RCC 7860 (cell line): ENCODE data around the gene IWS1.
A peak's percentile ranks its signal among the peaks of the same experiment; 100 is the strongest.
"Not testable (repeated sequence)": the region's sequence is repeated elsewhere in the genome, so short reads cannot be mapped to it uniquely, and the experiment has no call there.

Source experiments
- DNase-seq: peaks from one replicate; pipeline ENCODE4 v3.0.0-alpha.2; 2015; ENCODE audit warnings: low spot score
- FAIRE-seq: peaks from 2 replicates; lab custom pipeline; 2012; peaks lifted over from hg19 to GRCh38; lab: Jason Lieb, UNC

The IWS1 gene

DNA sequence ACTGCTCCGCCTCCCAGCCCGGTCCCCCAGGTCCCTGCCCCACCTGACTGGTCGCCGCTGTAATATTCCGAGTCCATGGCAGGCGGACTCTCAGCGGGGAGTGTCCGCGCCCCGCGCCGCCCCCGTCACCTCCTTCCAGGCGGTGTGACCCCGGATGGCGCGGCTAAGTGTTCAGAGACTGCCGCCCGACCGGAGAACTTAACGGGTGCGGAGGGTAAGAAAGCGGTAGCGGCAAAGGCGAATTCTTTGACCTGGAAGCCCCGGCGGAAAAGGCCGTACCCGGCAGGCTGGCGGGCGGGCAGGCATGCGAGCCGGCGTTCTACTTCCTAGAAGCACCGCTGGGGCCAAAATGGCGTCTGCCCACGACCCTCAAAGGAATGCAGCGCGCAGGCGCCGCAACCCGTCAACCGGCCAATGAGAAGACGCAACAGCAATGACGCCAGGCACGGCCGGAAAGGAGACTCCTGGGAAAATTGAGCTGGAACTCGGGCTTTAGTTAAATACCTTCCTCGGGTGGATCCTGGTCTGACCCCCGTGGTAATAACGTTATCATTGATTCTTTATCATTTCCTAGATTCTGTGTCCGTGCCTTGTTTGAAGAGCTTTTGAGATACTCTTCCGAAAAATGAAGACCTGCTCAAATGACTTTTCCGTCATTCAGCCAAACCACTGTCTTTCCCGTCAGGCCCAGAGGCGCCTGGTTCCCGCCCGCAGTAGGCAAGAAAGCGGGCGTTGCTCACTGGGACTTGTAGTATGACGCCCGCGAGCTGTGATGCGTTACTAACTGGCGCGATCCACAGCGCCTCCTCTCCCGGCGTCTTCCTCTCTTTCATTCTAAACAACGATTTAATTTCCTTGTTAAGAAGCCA, at the start of gene IWS1:
IWS1 (minus strand) TSS at position 358 of the 869 bp plus-strand sequence; CDS start at position 77, 281 bp downstream.
- DNase-seq = peak; percentile 87
- peak; percentile 74 for FAIRE-seq

DNA sequence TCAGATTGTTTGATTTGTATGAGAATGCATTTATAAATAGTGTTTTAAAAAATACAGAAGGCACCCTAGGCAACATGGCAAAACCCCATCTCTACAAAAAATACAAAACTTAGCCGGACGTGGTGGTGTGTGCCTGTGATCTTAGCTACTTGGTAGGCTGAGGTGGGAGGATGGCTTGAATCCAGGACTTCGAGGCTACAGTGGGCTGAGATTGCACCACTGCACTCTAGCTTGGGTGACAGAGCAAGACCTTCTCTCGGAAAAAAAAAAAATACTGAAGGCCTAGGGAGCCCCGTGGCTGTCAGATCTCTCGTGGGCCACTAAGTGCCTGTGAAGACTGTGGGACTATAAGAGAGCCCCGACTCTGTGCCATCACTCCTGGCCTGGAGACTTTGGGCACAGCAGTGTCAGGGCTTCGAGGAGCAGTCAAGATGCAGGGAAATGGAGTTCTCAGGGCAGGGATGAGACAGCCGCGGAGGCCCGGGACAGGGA, 49.7 kb upstream of the IWS1 start:
- DNase-seq = no peak
- FAIRE-seq = no peak

DNA sequence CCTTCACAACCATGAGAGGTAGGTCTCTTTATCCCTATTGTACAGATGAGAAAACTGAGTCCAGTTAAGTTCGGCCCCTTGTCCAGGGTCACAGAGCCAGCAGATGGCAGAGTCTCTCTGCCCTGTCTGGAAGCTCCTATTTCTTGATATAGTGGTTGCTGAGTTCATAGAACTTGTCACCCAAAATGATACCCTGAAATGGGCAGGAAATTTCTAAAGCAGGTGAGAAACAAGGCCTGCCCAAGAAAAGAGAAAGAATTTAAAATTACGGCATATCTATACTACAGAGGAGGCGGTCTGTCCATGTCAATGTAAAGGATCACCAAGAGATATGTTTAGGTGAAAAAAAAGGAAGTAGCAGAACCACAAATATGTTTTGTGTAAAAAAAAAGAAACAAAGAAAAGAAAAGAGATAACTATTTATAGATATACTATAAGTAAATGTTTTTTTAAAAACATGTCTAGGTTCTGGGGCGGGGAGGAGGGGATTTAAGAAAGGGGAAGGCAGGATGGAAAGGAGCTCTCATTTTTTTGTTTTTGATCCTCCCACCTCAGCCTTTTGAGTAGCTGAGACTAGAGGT, 49.0 kb upstream of the IWS1 start:
- FAIRE-seq (no peak), DNase-seq (no peak)

DNA sequence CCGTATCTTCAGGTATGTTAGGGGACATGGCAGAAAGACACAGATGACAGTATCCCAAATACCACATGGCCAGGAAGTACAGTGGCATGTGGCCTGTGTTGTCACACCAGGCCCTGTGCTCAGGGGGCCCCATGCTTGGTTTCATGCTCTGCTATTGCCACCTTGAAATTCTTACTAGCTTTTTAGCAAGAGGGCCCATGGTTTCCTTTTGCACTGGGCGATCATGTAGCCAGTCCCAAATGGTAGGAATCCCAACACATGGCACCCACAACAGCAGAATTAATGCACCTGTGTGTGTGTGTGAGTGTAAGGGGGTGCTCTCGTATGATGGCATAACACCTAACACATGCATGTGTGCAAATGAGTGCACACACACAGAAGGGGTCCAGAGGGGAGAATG, 48.4 kb upstream of the IWS1 start:
- DNase-seq = no peak
- no peak for FAIRE-seq

DNA sequence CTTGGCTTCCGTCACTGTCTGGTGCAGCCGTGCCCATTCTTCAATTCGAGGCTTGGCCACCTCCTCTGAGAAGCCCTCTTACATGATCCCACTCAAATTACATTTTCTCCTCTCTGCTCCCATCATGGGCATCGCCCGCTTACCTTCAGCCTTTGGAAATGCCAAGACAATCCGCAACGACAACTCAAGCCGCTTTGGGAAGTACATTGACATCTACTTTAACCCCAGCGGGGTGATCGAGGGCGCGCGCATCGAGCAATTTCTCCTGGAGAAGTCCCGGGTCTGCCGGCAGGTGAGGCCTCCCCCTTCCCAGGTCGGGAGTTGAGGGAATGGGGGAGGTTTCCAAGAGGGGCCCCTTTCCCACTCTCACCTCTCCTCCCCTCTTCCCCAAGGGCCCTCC, 47.5 kb upstream of the IWS1 start:
- FAIRE-seq = no peak

DNA sequence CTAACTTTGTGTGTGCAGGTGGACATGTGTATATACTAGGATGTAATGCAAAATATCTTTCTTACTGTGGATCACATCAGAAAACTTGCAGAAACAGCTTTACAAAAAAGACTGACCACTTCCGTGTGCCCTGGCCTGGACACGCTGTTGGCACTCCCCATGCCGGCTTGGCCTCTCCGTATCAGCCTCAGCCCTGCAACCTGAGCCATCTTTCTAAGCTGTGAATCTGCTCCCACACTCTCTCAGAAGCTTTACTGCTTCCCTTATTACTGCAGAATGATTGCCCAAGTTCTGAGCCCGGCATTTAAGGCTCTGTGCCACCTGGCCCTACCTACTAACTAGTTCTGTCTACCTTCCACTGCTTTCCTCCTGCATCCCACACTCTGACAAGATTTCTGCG, 47.0 kb upstream of the IWS1 start:
- DNase-seq (no peak), FAIRE-seq (no peak)

More for the DNA sequence above, 47.5 kb upstream of the IWS1 start:
- no peak for DNase-seq

DNA sequence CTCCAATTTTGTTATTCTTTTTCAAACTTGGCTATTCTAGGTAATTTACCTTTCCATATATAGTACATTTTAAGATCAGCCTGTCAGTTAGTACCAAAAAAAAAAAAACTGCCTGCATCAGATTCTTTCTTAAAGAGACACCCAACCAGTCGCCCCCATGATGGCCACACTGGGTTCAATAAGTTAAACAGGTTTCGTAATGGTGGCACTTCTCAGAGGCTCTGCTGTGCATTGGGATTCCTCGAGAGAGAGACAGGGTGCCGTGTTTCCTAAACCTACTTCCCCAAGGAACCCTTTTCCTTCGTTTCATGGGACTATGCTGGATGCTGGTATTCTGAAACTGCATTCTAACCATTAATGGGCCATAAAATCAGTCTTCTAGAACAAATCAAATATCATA, 46.6 kb upstream of the IWS1 start:
- no peak for FAIRE-seq

DNA sequence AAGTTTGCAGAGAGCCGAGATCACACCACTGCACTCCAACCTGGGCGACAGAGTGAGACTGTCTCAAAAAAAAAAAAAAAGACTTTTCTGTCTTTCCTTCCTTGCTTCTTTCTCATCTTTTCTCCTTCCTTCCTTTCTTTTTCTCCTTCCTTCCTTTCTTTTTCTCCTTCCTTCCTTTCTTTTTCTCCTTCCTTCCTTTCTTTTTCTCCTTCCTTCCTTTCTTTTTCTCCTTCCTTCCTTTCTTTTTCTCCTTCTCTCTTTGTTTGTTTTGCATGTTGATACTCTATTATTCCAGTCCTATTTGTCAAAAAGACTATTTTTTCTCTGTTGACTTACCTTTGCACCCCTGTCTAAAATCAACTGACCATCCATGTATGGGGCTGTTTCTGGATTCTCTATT, 46.1 kb upstream of the IWS1 start:
- not testable (repeated sequence) for DNase-seq, FAIRE-seq

More for the DNA sequence above, 46.6 kb upstream of the IWS1 start:
- no peak for DNase-seq

DNA sequence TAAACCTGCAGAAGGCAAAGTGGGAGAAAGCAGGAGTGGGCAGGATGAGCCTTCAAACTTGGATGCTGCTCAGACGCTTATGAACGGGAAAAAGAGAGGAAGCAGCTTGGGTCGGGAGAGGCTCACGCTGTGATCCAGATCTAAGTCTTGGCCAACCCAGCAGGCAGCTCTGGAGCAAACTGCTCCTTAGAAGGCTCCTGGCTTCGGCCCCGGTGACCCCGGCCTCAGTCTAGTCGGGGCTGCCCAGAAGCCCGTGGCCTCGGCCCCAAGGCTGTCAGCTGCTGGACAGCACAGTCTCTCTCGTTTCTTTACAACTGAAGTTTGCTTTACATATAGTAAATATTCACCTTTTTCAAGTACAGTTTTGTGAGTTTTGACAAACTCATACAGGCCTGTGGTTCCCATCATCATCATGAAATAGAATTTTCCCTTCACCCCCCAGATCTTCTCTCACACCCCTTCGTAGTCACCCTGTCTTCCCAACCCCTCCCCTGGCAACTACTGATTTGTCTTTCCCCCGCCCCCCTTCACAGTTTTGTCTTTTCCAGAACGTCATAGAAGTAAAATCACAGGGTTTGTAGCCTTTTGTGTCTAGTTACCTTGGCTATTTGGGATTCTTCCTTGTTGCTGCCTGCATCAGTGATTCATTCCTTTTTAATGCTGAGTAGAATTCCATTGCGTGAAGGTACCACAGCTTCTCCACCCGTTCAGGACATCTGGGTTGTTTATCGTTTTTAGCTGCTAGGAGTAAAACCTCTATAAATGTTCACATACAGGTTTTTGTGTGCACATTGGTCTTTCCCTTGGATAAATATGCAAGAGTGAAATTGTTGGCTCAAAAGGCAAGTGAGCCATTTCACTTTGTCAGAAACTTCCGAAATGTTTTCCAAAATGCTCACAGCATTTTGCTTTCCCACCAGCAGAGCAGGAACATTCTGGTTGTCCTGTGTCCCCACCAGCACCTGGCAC, 44.3 kb upstream of the IWS1 start:
- no peak for FAIRE-seq
- DNase-seq = no peak

DNA sequence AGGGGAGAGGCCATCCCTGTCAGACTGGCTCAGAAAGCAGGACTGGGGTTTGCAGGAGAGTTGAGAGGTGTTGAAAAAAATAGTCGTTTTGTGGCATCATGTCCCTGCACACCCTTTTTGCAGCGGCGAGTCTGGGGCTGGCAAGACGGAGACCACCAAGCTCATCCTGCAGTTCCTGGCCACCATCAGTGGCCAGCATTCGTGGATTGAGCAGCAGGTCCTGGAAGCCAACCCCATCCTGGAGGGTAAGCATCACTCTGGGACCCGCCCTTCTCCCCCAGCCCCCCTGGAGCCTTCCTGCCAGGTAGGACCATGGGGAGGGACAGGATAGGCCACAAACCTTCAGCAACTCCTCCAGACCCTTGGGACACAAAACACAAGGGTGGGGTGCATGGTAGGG, 43.4 kb upstream of the IWS1 start:
- DNase-seq (no peak), FAIRE-seq (no peak)

DNA sequence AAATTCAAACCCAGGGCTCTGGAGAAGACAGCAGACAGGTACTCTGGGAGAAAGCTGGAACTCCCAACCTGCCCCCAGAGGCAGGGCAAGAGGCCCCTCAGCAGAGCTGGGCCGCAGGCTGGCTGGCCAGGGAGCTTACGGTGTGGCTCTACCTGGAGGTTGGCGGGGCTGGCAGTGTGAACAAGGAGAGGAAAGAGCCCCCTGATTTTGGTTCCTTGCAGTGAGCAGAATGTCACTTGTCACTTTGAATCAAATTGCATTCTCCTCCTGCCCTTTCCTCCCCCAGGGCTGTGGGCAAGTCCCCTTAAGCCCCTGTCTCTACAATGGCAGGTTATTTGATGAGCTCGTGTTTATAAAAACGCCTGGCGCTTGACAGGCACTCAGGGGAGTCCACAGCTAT, 41.8 kb upstream of the IWS1 start:
- no peak for DNase-seq
- no peak for FAIRE-seq

DNA sequence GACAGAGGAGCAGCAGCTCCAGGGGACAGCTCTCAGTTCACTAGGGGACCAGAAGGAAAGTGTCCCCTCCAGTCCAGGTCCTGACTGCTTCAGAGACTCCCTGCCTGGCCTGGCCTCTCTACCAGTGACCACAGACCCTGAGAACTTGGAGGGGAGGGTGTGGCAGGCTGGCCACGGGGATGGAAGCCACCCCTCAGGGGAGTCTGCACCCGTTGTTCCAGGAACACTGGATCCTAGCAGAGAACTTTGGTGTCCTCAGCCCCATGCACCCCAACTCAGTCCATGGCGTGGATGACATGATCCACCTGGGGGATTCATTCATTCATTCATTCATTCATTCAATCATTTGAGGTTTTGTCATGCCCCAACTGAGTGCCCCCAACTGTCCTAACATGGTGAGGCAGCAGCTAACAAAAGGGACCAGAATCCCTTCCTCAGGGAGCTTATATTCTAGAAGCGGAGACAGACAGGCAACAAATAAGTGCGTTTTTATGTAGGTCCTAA, 41.1 kb upstream of the IWS1 start:
- DNase-seq (no peak), FAIRE-seq (no peak)

DNA sequence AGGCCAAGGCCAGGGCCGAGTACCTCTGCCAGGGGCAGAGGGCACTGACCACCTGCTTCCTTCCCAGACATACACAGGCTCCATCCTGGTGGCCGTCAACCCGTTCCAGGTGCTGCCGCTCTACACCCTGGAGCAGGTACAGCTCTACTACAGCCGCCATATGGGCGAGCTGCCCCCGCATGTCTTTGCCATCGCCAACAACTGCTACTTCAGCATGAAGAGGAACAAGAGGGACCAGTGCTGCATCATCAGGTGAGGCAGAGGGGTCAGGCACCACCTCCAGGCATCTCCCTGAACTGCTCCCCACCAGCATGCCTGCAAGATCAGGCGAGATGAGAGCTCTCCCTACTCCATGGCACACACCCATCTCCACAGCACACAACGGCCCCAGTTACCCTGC, 40.3 kb upstream of the IWS1 start:
- no peak for FAIRE-seq
- no peak for DNase-seq

DNA sequence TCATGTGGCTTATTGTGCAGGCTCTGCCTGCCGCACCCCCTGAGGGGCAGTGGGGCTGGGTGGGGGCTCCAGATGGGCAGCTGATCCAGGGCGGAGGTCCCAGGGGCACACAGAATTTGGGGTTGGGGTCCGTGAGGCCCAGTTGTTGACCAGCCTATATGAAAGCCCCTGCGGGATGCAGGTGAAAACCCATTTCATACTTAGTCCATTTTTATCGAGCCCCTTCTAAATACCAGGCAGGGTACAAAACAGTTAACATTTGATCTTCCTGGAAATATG, 39.8 kb upstream of the IWS1 start:
- DNase-seq (no peak), FAIRE-seq (no peak)

DNA sequence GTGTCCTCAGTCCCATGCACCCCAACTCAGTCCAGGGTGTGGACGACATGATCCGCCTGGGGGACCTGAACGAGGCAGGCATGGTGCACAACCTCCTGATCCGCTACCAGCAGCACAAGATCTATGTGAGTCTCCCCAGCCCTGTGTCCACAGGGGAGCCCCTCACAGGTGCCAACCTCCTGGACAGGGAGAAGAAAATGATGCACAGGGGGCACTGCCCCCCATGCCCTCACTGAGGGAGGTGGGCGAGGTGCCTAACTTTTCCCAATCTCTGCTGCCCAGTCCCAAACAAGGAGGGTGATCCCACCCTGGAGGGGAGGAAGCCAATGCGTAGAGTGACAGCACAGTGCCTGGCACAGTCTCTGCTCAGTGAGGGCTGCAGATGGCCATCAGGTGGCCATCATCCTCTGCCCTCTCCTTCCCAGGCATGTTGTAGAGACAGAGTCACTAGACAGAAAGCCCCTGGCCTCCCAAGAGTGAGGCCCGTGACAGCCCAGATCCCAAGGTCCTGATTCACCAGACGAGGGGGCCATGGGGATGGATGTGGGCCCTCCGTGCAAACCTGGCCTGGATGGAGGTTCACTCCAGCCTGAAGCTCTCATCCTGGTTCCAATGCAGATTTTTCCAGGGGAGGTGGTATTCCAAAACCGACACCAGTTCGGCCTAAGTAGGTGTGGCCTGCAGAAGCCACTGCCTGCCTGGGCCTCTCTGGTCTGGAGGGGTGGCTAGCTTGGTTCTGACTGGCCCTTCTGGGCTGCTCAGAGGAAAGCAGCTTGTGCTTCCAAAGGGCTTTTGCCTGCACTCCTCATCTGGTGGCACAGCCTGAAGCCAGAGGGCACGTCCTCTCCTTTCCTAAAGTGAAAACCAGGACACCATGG, 39.2 kb upstream of the IWS1 start:
- no peak for DNase-seq
- no peak for FAIRE-seq

DNA sequence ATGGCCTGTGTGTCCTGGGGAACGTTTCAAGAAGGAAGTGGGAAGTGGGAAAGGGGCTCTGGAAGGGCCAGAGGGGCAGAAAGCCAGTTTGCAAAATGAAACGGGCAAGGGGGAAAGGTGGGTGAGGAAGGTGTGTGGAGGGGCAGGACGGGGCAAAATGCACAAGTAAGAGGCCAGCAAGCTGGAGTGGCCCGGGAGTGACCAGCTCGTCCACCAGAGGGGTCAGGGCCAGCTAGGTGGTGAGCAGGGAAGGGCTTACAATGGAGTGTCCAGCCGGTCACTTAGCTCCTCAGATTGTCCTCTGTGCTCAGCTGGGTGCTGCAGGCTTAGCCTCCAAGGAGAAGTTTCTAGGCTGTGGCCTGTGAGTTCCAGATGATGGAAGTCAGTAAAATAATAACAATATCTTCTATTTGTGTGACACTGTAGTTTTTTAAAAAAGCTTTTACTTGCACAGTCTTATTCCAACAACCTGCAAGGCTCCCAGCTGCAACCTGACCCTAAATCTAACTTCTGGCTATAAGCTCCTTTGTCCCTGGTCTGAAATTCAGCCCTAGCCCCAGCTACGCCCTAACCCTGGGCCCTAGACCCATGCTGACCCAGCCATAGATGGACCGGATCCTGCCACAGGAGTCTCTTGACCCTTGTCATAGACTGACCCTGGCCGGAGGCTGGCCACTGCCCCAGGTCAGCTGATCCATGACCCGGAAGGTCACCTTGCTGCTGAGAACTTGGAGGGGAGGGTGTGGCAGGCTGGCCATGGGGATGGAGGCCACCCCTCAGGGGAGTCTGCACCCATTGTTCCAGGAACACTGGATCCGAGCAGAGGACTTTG, 38.4 kb upstream of the IWS1 start:
- DNase-seq = no peak
- FAIRE-seq = no peak

DNA sequence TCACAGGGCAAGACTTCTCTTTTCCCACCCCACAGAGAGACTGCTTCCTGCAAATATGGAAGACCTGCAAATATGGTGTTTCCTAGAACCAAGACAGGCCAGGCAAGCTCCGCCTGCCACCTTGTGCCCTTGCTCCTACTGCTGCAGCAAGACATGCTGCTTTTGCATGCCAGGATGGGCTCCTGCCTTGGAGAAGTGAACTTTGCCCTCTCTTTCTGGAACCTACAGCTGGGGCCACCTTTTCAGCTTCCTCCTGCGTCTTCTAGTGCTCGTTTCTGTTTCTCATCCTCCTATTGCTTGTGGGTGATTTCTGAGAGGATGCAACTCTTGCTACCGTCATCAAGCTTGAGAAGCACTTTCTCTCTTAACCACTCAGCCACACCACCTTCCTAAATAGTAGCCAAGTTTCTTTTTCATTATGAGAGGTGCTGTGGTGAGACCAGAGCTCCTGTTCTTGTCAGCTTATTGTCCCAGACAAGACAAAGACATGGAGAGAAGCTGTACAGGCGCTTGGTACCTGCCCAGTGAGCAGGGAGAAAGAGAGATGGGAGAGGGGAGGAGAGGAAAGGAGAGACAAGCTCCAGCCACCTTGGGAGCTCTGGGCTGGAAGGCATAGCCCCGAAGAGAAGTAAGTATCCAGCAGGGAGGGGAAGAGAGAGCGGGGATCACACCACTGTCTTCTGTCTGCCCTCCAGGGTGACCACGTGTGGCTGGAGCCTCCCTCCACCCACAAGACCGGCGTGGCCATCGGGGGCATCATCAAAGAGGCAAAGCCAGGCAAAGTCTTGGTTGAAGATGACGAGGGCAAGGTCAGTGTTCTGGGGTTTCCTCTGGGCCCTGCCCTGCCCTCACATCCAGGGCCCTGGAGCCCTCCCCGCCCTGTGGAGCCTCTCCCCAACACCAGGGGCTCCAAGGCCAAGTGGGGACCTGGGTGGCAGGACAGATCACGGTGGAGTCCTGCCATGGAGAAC, 37.5 kb upstream of the IWS1 start:
- FAIRE-seq = no peak
- no peak for DNase-seq

DNA sequence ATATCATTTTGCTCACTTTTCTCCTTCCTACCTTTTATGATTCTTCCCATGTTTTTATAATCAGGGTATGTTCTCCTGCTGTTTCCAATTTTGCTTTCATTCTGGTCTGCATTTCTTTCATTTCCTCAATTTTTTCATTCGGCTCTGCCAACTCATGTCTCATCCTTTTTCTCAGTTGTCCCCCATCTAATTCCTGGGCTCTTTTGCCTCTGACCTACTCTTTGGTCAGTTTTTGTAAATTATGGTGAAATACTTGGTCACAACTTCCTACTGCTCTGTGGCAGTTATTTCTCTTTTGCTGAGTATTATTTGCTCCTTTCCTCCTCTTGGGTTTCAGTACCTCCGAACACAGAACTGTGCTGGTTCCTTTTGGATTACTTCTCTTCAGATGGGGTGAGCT, 36.6 kb upstream of the IWS1 start:
- FAIRE-seq (no peak), DNase-seq (no peak)
